ENCODE data around the gene RCC2. TPM values are rescaled to one million over a fixed set of nuclear protein-coding genes. Genes with fewer than 3 reads are reported as not detected.

The RCC2 gene
- total and polyA plus RNA-seq, 2 donors (not counting 3 experiments of a cell fraction or from before 2014, with no cell fraction given), result 137 to 166 TPM

DNA sequence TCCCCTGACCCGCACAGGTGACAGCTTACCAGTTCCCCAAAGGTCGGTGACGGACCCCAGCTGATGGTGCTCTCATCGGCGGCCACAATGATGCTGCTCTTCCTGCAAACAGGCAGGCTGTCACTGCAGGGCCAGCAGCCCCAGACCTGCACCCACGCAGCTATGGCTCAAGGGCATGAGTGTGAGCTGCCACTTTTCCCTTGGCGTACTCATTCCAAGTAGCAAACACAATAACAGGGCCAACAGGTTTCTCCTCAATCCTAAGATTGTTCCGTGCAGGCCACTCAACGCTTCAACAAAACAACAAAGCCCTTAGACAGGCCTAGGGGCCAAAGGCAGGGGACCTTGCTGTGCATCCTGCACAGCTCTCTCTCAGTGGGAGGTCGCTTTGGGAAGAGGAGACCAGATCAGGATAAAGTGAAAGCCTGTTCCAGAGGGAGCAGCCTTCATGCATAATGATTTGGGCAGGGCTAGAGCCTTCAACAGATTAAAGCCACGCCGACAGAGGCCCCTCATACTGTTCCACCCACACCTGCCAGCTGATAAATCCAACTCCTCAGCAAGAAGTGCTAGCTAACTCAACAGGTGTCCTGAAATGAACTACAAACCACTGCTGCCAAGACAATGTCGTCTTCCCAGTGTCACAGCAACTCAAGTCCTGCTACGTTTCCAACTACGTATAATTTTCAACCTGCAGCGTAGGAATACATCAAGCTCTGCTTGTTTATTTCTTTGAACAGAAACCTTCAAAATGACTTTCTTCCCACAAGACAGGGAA is 27.2 kb downstream of the RCC2 start:
- Histone ChIP-seq H3K9me1 (replicated peaks; ENCODE audit: control insufficient read depth, extremely low read depth, insufficient read depth, low read length) (no peaks in the 10 kb centered on the region), H3K27ac (ENCODE audit: insufficient read depth, low read depth, low read length) (no peak overlapping the region), H3K4me3 (replicated peaks in 1 of 3; ENCODE audit: insufficient read depth in 1 of 3, low read depth in 1 of 3, low read length in 3 of 3) (no peak overlapping the region), H3K9ac (replicated peaks; ENCODE audit: extremely low read depth, insufficient read depth, low read length) (no peak overlapping the region), H2AFZ (ENCODE audit: low read depth, low read length) (no peak overlapping the region), H3K4me2 (ENCODE audit: insufficient read depth, low read length) (no peak overlapping the region), H3K4me1 (ENCODE audit: control insufficient read depth, extremely low read depth, insufficient read depth, low read length) (no peaks in the 10 kb centered on the region), H3K36me3 (ENCODE audit: control insufficient read depth in 2 of 2, extremely low read depth in 1 of 2, insufficient read depth in 2 of 2, low read length in 2 of 2) (peaks cover 47 to 81% of the 10 kb centered on the region in 2 experiments), H4K20me1 (replicated peaks; ENCODE audit: control insufficient read depth, extremely low read depth, insufficient read depth, low read length) (peaks cover 2% of the 10 kb centered on the region), H3K9me3 (replicated peaks; ENCODE audit: control insufficient read depth, insufficient read depth, low read length) (no peaks in the 10 kb centered on the region), H3K27me3 (ENCODE audit: control insufficient read depth in 2 of 2, insufficient read depth in 2 of 2, low read length in 2 of 2) (no peaks in the 10 kb centered on the region), H3K79me2 (ENCODE audit: control insufficient read depth, insufficient read depth, low read length) (no peaks in the 10 kb centered on the region)
- ChIA-PET CTCF (interaction anchor here (1.1 kb wide), 1 partner anchor 8 kb away, joined by 5 read pairs; no protein-coding TSS in a partner anchor), POLR2A (no interaction called here)
- DNase-seq (ENCODE audit: low read depth, low spot score) (no peak), FAIRE-seq (no peak)
- no peak for TF ChIP-seq FOS (IDR thresholded peaks at IDR 0.05; ENCODE audit: borderline replicate concordance, insufficient read depth, low read length)
- dilution Hi-C loops (cut with MboI; ENCODE audit: extremely low pct_ligation_motif_present, low sequenced_read_pairs), result no loop called here
- intact Hi-C loops (cut with micrococcal nuclease), result no loop called here
- no TSS peak for BruUV-seq (replicated peaks)

- H3K9ac ChIP-seq (replicated peaks; ENCODE audit: extremely low read depth, insufficient read depth, low read length), result no peak overlapping the region
- dilution Hi-C loops (cut with MboI; ENCODE audit: extremely low pct_ligation_motif_present, low sequenced_read_pairs), result no loop called here
- no peaks in the 10 kb centered on the region for H4K20me1 ChIP-seq (replicated peaks; ENCODE audit: control insufficient read depth, extremely low read depth, insufficient read depth, low read length)
- no peak overlapping the region for H3K4me2 ChIP-seq (ENCODE audit: insufficient read depth, low read length)
- no peaks in the 10 kb centered on the region for H3K79me2 ChIP-seq (ENCODE audit: control insufficient read depth, insufficient read depth, low read length)
- H3K4me1 ChIP-seq (ENCODE audit: control insufficient read depth, extremely low read depth, insufficient read depth, low read length), result no peaks in the 10 kb centered on the region
- intact Hi-C loops (cut with micrococcal nuclease), result loop anchor here (10.0 kb wide), 1 partner anchor 175 kb away; no protein-coding TSS in a partner anchor
- H3K4me3 ChIP-seq (replicated peaks in 1 of 3; ENCODE audit: insufficient read depth in 1 of 3, low read depth in 1 of 3, low read length in 3 of 3), result no peak overlapping the region
- peaks cover 29 to 65% of the 10 kb centered on the region in 2 experiments for H3K36me3 ChIP-seq (ENCODE audit: control insufficient read depth in 2 of 2, extremely low read depth in 1 of 2, insufficient read depth in 2 of 2, low read length in 2 of 2)
- FAIRE-seq (no peak), DNase-seq (ENCODE audit: low read depth, low spot score) (no peak)
- H3K9me1 ChIP-seq (replicated peaks; ENCODE audit: control insufficient read depth, extremely low read depth, insufficient read depth, low read length), result no peaks in the 10 kb centered on the region
- CTCF ChIA-PET, result interaction anchor here (1.6 kb wide), 1 partner anchor 74 kb away, joined by 3 read pairs; no protein-coding TSS in a partner anchor
- no TSS peak for BruUV-seq (replicated peaks)
- no peak for TF ChIP-seq GATA2 (IDR thresholded peaks at IDR 0.05; ENCODE audit: insufficient read depth, insufficient read length, low read depth, low read length)
- no peak for TF ChIP-seq FOS (IDR thresholded peaks at IDR 0.05; ENCODE audit: borderline replicate concordance, insufficient read depth, low read length)
- TF ChIP-seq, protein P1, sequence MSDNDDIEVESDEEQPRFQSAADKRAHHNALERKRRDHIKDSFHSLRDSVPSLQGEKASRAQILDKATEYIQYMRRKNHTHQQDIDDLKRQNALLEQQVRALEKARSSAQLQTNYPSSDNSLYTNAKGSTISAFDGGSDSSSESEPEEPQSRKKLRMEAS (IDR thresholded peaks at IDR 0.05; ENCODE audit: insufficient read depth, insufficient read length), result no peak
- TF ChIP-seq, protein P2, sequence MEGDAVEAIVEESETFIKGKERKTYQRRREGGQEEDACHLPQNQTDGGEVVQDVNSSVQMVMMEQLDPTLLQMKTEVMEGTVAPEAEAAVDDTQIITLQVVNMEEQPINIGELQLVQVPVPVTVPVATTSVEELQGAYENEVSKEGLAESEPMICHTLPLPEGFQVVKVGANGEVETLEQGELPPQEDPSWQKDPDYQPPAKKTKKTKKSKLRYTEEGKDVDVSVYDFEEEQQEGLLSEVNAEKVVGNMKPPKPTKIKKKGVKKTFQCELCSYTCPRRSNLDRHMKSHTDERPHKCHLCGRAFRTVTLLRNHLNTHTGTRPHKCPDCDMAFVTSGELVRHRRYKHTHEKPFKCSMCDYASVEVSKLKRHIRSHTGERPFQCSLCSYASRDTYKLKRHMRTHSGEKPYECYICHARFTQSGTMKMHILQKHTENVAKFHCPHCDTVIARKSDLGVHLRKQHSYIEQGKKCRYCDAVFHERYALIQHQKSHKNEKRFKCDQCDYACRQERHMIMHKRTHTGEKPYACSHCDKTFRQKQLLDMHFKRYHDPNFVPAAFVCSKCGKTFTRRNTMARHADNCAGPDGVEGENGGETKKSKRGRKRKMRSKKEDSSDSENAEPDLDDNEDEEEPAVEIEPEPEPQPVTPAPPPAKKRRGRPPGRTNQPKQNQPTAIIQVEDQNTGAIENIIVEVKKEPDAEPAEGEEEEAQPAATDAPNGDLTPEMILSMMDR (IDR thresholded peaks at IDR 0.05; ENCODE audit: extremely low read depth in 1 of 2, insufficient read depth in 1 of 2, low read depth in 1 of 2, low read length in 2 of 2), result no peak
- TF ChIP-seq POLR2A (IDR thresholded peaks at IDR 0.05; ENCODE audit: low read depth, low read length), result no peak
- no peak for TF ChIP-seq MYC (IDR thresholded peaks at IDR 0.05; ENCODE audit: low read depth, low read length)
- no peak for TF ChIP-seq POLR2AphosphoS5 (IDR thresholded peaks at IDR 0.05; ENCODE audit: insufficient read depth, low read depth, low read length)
- TF ChIP-seq EZH2 (IDR thresholded peaks at IDR 0.05; ENCODE audit: borderline replicate concordance, low read depth, low read length, severe bottlenecking), result no peak
- no peak for TF ChIP-seq JUN (IDR thresholded peaks at IDR 0.05; ENCODE audit: borderline replicate concordance, insufficient read depth, insufficient read length, low read depth)
- POLR2A ChIA-PET, result no interaction called here
- H3K27ac ChIP-seq (ENCODE audit: insufficient read depth, low read depth, low read length), result no peak overlapping the region
- H3K27me3 ChIP-seq (ENCODE audit: control insufficient read depth in 2 of 2, insufficient read depth in 2 of 2, low read length in 2 of 2), result no peaks in the 10 kb centered on the region
- H2AFZ ChIP-seq (ENCODE audit: low read depth, low read length), result no peak overlapping the region
- H3K9me3 ChIP-seq (replicated peaks; ENCODE audit: control insufficient read depth, insufficient read depth, low read length), result no peaks in the 10 kb centered on the region
Measured at GRCh38 chr1:17409391-17409811, 30.1 kb downstream of the RCC2 start.
